ENCODE data around the gene HEG1.

HEG1 gene

GRCh38 chr3:125023833-125024555 lies 31.8 kb downstream of the HEG1 start:
- no peak overlapping the region for H3K4me3 ChIP-seq (ENCODE audit: low read depth in 1 of 2, low read length in 1 of 2)
- no peaks in the 10 kb centered on the region for H3K27me3 ChIP-seq
- H3K9me3 ChIP-seq, result no peaks in the 10 kb centered on the region
- no peaks in the 10 kb centered on the region for H3K36me3 ChIP-seq
- no peak for TF ChIP-seq CTCF (IDR thresholded peaks at IDR 0.05)
- H3K4me1 ChIP-seq (ENCODE audit: control insufficient read depth in 1 of 2, insufficient read depth in 1 of 2, low read depth in 1 of 2, low read length in 1 of 2), result peaks cover 0 to 11% of the 10 kb centered on the region in 2 experiments
- H3K27ac ChIP-seq, result no peak overlapping the region

GRCh38 chr3:125022206-125022605 lies 33.6 kb downstream of the HEG1 start:
- Histone ChIP-seq H3K27ac (no peak overlapping the region), H3K4me3 (ENCODE audit: low read depth in 1 of 2, low read length in 1 of 2) (no peak overlapping the region), H3K4me1 (ENCODE audit: control insufficient read depth in 1 of 2, insufficient read depth in 1 of 2, low read depth in 1 of 2, low read length in 1 of 2) (peaks cover 0 to 11% of the 10 kb centered on the region in 2 experiments), H3K27me3 (no peaks in the 10 kb centered on the region), H3K36me3 (no peaks in the 10 kb centered on the region), H3K9me3 (no peaks in the 10 kb centered on the region)
- no peak for TF ChIP-seq CTCF (IDR thresholded peaks at IDR 0.05)

- no peaks in the 10 kb centered on the region for H3K9me3 ChIP-seq
- peaks cover 0 to 11% of the 10 kb centered on the region in 2 experiments for H3K4me1 ChIP-seq (ENCODE audit: control insufficient read depth in 1 of 2, insufficient read depth in 1 of 2, low read depth in 1 of 2, low read length in 1 of 2)
- H3K4me3 ChIP-seq (ENCODE audit: low read depth in 1 of 2, low read length in 1 of 2), result no peak overlapping the region
- H3K27ac ChIP-seq, result no peak overlapping the region
- H3K27me3 ChIP-seq, result no peaks in the 10 kb centered on the region
- TF ChIP-seq CTCF (IDR thresholded peaks at IDR 0.05), result no peak
- H3K36me3 ChIP-seq, result no peaks in the 10 kb centered on the region
Measured at GRCh38 chr3:125019271-125019670, 36.5 kb downstream of the HEG1 start.

- H3K9me3 ChIP-seq, result no peaks in the 10 kb centered on the region
- no peak for TF ChIP-seq CTCF (IDR thresholded peaks at IDR 0.05)
- H3K27ac ChIP-seq, result no peak overlapping the region
- H3K27me3 ChIP-seq, result no peaks in the 10 kb centered on the region
- H3K4me1 ChIP-seq (ENCODE audit: control insufficient read depth in 1 of 2, insufficient read depth in 1 of 2, low read depth in 1 of 2, low read length in 1 of 2), result peaks cover 0 to 11% of the 10 kb centered on the region in 2 experiments
- no peaks in the 10 kb centered on the region for H3K36me3 ChIP-seq
- no peak overlapping the region for H3K4me3 ChIP-seq (ENCODE audit: low read depth in 1 of 2, low read length in 1 of 2)
Measured at GRCh38 chr3:125017406-125017805, 38.4 kb downstream of the HEG1 start.

GRCh38 chr3:125014570-125015179 lies 41.1 kb downstream of the HEG1 start:
- Histone ChIP-seq H3K4me1 (ENCODE audit: control insufficient read depth in 1 of 2, insufficient read depth in 1 of 2, low read depth in 1 of 2, low read length in 1 of 2) (no peaks in the 10 kb centered on the region), H3K9me3 (no peaks in the 10 kb centered on the region), H3K27me3 (no peaks in the 10 kb centered on the region), H3K36me3 (no peaks in the 10 kb centered on the region), H3K4me3 (ENCODE audit: low read depth in 1 of 2, low read length in 1 of 2) (no peak overlapping the region), H3K27ac (no peak overlapping the region)
- no peak for TF ChIP-seq CTCF (IDR thresholded peaks at IDR 0.05)
